GM19467 (cell line): ENCODE data around the gene PSMG2.
"Not testable (repeated sequence)": the region's sequence is repeated elsewhere in the genome, so short reads cannot be mapped to it uniquely, and the experiment has no call there.

ENCODE experiments used
- ATAC-seq: cut with Tn5 transposase; IDR thresholded peaks from one replicate; pipeline ENCODE4 v1.9.1; 2021; ENCODE audit warnings: mild to moderate bottlenecking, moderate library complexity; ENCODE audit not compliant: unreplicated experiment

The PSMG2 gene

GRCh38 chr18:12721495-12722275, 18.8 kb downstream of the PSMG2 start:
- ATAC-seq = no peak

- no peak for ATAC-seq
These were observed 19.9 kb downstream of the PSMG2 start for GRCh38 chr18:12722731-12723130.

GRCh38 chr18:12726331-12726730, 23.5 kb downstream of the PSMG2 start:
- no peak for ATAC-seq

- no peak for ATAC-seq
These were observed 24.1 kb downstream of the PSMG2 start for GRCh38 chr18:12726774-12727550.

- ATAC-seq = no peak
These were observed 34.5 kb downstream of the PSMG2 start for GRCh38 chr18:12737243-12737902.

- ATAC-seq = no peak
These were observed 38.5 kb downstream of the PSMG2 start for GRCh38 chr18:12741351-12741750.

GRCh38 chr18:12742453-12742852, 39.6 kb downstream of the PSMG2 start:
- ATAC-seq = no peak

- no peak for ATAC-seq
These were observed 41.3 kb downstream of the PSMG2 start for GRCh38 chr18:12744103-12744502.

GRCh38 chr18:12745095-12745795, 42.4 kb downstream of the PSMG2 start:
- no peak for ATAC-seq

GRCh38 chr18:12747530-12748315, 44.9 kb downstream of the PSMG2 start:
- no peak for ATAC-seq

GRCh38 chr18:12748671-12749070, 45.8 kb downstream of the PSMG2 start:
- ATAC-seq = no peak

- no peak for ATAC-seq
These were observed 46.3 kb downstream of the PSMG2 start for GRCh38 chr18:12749121-12749520.

GRCh38 chr18:12750076-12750714, 47.4 kb downstream of the PSMG2 start:
- peak; percentile 58 for ATAC-seq

- ATAC-seq = no peak
These were observed 48.1 kb downstream of the PSMG2 start for GRCh38 chr18:12750715-12751502.

- no peak for ATAC-seq
These were observed 48.7 kb downstream of the PSMG2 start for GRCh38 chr18:12751503-12751884.

- no peak for ATAC-seq
These were observed 49.0 kb downstream of the PSMG2 start for GRCh38 chr18:12751891-12752290.

GRCh38 chr18:12754511-12754910, 51.7 kb downstream of the PSMG2 start:
- no peak for ATAC-seq

- ATAC-seq = not testable (repeated sequence)
These were observed 52.8 kb downstream of the PSMG2 start for GRCh38 chr18:12755606-12756005.

GRCh38 chr18:12756619-12757239, 53.9 kb downstream of the PSMG2 start:
- not testable (repeated sequence) for ATAC-seq
